SJSA1 (cell line): ENCODE results near the gene PLA2G4F. TPM values are rescaled to one million over a fixed set of nuclear protein-coding genes. Genes with fewer than 3 reads are reported as not detected.

Source experiments
- DNase-seq, 2 experiments: peaks; one replicate each; pipeline ENCODE4 v3.0.0-alpha.2; 2015 to 2020; ENCODE audit warnings: low spot score in 2 of 2, low read depth in 1 of 2
- H3K27ac ChIP-seq: fragments of 250-450 bp; sonication (Bioruptor Pico); 2 replicates; pipeline ENCODE4 v1.5.1; 2020; ENCODE audit warnings: mild to moderate bottlenecking, moderate library complexity
- H3K27me3 ChIP-seq: fragments of 250-450 bp; sonication (Bioruptor Pico); replicated peaks from 2 replicates; pipeline ENCODE4 v1.5.1; 2020; ENCODE audit warnings: mild to moderate bottlenecking, moderate library complexity
- H3K36me3 ChIP-seq: fragments of 250-450 bp; sonication (Bioruptor Pico); 2 replicates; pipeline ENCODE4 v1.5.1; 2020; ENCODE audit warnings: mild to moderate bottlenecking
- H3K4me1 ChIP-seq: fragments of 250-450 bp; sonication (Bioruptor Pico); replicated peaks from 2 replicates; pipeline ENCODE4 v1.6.1; 2021; ENCODE audit warnings: mild to moderate bottlenecking
- H3K4me3 ChIP-seq: fragments of 250-450 bp; sonication (Bioruptor Pico); 2 replicates; pipeline ENCODE4 v1.5.1; 2020; ENCODE audit warnings: mild to moderate bottlenecking
- H3K9me3 ChIP-seq: fragments of 250-450 bp; sonication (Bioruptor Pico); replicated peaks from 2 replicates; pipeline ENCODE4 v1.5.1; 2020; ENCODE audit warnings: mild to moderate bottlenecking
- total RNA-seq: library from RNA; depleted of rRNA; stranded (reverse); fragments of >200 nt; shearing (Covaris generic); gene quantifications from 2 replicates; pipeline ENCODE4 v1.2.3, GENCODE V29; 2014

The PLA2G4F gene
- total RNA-seq, 1 experiment from 2014 or later, result not detected

GRCh38 chr15:42157981-42158765 lies 1.7 kb upstream of the PLA2G4F start:
- H3K27ac ChIP-seq, result no peak overlapping the region

GRCh38 chr15:42157381-42157780 lies 945 bp upstream of the PLA2G4F start:
- Histone ChIP-seq H3K27me3 (no peaks in the 10 kb centered on the region), H3K9me3 (no peaks in the 10 kb centered on the region), H3K4me3 (no peak overlapping the region), H3K4me1 (peaks cover 11% of the 10 kb centered on the region), H3K27ac (no peak overlapping the region), H3K36me3 (peaks cover 34% of the 10 kb centered on the region)
- no peak for DNase-seq

More at GRCh38 chr15:42157981-42158765, 1.7 kb upstream of the PLA2G4F start:
- Histone ChIP-seq H3K4me1 (peaks cover 11% of the 10 kb centered on the region), H3K4me3 (no peak overlapping the region), H3K9me3 (no peaks in the 10 kb centered on the region), H3K36me3 (peaks cover 42% of the 10 kb centered on the region), H3K27me3 (no peaks in the 10 kb centered on the region)
- peak in 1 of 2 experiments; percentile 34 for DNase-seq

DNA sequence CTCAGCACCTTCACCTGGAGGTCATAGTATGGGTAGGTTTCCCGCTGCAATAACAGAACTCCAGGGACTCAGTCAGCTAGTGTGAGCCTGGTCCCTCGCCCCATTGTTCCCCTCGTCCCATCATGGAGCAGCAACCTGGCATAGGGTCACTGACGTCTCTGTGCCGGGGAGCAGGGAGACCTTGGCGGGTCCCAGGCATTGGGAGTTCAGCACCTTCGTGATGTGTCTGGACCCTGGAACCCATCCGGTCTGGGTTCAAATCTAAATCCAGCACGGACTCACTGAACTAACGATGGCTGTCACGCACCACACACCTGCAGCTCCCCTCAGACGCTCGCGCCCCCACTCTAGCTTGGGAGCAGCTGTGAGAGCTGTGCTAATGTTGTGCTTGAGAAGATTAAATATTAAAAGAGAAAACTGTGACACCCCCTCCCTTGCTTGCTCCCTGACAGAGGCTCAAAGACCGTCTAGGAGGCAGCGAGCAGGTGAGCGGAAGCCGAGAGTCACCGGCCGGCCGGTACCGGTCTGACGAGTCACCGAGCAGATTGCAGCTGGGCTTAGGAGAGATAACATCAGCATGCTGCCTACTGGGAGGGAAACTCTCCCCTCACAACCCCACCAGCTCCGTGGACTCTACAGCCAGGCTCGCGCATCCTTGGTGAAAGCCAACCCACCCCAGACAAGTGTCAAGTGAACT lies 742 bp downstream of the PLA2G4F start:
- Histone ChIP-seq H3K36me3 (peaks cover 19% of the 10 kb centered on the region), H3K27ac (no peak overlapping the region), H3K9me3 (no peaks in the 10 kb centered on the region), H3K27me3 (no peaks in the 10 kb centered on the region), H3K4me3 (no peak overlapping the region), H3K4me1 (peaks cover 11% of the 10 kb centered on the region)
- no peak for DNase-seq

GRCh38 chr15:42154956-42155355 lies 1.5 kb downstream of the PLA2G4F start:
- Histone ChIP-seq H3K27ac (no peak overlapping the region), H3K27me3 (no peaks in the 10 kb centered on the region), H3K36me3 (peaks cover 11% of the 10 kb centered on the region), H3K4me3 (no peak overlapping the region), H3K9me3 (no peaks in the 10 kb centered on the region), H3K4me1 (peaks cover 11% of the 10 kb centered on the region)
- no peak for DNase-seq

DNA sequence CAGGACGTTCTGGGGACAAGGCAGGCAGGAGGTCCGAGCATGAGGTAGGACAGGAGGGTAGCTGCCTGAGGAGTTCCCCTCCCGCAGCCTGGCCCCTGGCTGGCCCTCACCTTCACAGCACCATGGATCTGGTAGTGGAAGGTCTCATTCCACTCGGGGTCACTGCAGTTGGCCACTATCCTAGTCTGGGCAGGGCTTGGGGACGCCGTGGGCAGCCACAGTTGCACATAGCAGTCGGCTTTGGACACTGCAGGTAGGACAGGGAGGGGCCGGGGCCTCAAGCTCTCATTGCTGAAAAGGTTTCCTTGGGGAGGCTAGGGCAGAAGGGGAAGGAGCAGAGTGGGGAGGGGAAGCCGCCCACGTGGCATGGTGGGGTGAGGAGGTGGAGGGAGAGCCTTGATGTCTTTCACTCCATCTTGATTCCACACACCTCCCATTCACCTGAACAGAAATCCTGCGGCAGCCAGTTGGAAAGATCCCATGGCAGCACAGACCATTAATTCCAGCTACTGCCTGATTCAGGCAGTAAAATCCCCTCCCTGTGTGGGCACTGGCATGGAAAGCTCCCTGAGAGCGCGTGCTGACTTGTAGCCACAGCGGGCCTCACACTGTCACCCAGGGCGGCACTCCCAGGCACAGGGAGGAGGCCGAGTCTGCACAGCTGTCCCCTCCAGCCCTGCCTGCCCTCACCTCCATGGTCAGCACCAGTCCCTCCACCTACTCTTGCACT lies 2.1 kb downstream of the PLA2G4F start:
- no peaks in the 10 kb centered on the region for H3K27me3 ChIP-seq
- H3K27ac ChIP-seq, result no peak overlapping the region
- no peak for DNase-seq
- no peak overlapping the region for H3K4me3 ChIP-seq
- H3K4me1 ChIP-seq, result peaks cover 11% of the 10 kb centered on the region
- H3K9me3 ChIP-seq, result no peaks in the 10 kb centered on the region
- H3K36me3 ChIP-seq, result peaks cover 5% of the 10 kb centered on the region

DNA sequence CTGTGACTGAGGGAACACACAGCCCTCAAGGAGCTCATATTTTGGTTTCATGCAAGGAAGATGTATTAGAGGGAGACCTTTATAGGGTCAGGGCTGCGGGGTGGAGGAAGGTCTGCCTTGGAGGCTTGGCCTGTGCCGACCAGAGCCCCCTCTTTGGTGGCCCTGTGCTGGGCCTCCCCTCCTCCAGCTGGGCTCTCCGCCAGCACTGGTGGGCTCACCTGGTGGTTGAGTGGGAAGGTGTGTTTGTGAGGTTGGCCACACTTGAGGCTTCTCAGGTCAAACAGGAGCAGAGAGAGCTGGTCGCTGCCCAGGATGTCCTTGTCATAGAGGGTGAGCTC lies 2.6 kb downstream of the PLA2G4F start:
- peaks cover 10% of the 10 kb centered on the region for H3K4me1 ChIP-seq
- no peaks in the 10 kb centered on the region for H3K27me3 ChIP-seq
- no peak overlapping the region for H3K4me3 ChIP-seq
- peaks cover under 1% of the 10 kb centered on the region for H3K36me3 ChIP-seq
- H3K9me3 ChIP-seq, result no peaks in the 10 kb centered on the region
- no peak for DNase-seq
- no peak overlapping the region for H3K27ac ChIP-seq

DNA sequence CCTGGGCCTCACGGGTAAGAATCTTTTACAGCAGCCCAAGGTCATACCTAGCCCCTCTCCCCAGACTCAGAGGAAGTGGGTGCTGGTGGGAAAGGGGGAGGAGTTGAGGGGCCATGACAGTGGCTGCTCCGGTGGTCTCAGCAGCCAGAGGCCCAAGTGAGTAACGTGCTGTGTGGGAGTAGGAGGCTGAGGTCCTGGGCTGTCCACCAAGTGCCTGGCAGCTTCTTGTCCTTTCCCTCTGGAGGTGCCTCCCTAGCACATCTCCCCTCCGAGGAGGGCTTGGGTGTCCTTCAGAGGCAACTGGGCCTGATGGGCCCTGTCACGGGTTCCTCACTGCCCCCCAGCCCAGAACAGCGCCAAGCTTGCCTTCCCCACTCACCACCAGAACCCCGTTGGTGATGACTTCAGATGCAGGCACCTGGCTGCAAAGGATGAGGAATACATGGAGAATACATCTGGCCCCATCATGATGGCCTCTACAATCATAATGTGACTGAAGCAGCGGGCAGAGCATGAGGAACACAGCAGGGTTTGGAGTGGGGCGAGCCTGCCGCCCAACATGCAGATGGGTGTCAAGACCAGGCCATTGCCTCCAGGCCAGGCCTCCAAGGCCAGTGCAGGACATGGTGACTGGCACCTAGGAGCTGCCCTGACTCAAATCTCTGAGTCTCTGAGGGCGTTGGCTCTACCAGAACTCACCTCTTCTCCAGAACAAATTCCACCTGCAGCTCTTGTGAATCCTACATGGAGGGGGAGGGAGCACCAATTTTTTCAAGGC lies 3.3 kb downstream of the PLA2G4F start:
- H3K9me3 ChIP-seq, result no peaks in the 10 kb centered on the region
- DNase-seq, result no peak
- no peak overlapping the region for H3K27ac ChIP-seq
- no peaks in the 10 kb centered on the region for H3K27me3 ChIP-seq
- H3K36me3 ChIP-seq, result no peaks in the 10 kb centered on the region
- H3K4me1 ChIP-seq, result peaks cover 2% of the 10 kb centered on the region
- H3K4me3 ChIP-seq, result no peak overlapping the region

DNA sequence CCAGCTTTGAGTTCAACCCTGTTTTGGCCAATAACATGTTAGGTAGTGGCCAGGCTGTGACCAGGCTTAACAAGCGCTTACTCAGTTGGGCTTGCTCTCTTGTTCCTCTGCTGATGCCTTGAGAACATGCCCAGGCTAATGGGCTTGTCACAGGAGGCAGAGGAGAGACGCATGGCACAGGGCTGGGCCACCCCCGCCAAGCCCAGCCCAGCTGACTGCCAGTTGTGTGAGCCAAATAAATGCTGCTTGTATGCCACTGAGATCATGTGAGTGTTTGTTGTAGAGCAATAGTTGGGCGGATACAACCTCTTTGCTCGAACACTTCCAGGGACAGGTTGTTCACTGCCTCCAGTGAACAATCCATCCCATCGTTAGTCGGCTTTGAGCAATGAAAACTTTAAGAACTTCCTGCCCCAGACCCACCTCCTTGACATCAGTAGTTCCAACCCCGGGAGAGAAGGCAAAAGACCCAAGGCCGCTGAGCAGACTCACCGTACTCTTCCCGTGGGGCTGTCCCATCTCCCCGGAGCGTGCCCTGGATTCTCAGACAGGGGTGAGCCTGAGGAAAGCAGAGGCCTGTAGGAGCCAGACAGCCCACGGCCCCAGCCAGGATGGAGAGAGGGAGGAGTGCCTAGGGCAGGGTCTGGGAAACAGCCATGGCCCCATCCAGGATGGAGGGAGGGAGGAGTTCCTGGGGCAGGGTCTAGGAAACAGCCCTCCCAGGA lies 4.1 kb downstream of the PLA2G4F start:
- H3K27me3 ChIP-seq, result no peaks in the 10 kb centered on the region
- no peak overlapping the region for H3K27ac ChIP-seq
- no peak overlapping the region for H3K4me3 ChIP-seq
- no peaks in the 10 kb centered on the region for H3K36me3 ChIP-seq
- DNase-seq, result no peak
- H3K4me1 ChIP-seq, result no peaks in the 10 kb centered on the region
- no peaks in the 10 kb centered on the region for H3K9me3 ChIP-seq

DNA sequence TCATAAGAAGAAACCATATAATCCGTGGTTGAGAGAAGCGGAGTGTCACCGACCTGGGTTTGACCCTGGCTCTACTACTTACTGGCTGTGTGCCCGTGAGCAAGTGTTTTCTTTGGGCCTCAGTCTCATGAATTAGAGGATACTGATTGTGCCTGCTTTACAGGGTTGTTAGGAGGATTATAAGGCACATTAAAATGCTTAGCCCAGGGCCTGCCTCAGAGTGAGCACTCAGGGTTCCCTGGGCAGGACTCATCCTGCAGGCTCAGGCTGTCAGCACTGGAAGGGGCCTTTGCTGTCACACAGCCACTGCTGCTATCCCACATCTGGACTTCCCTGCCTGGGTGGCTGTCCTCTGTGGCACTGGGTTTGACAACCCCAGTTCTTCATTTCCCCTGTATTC lies 4.7 kb downstream of the PLA2G4F start:
- Histone ChIP-seq H3K27me3 (no peaks in the 10 kb centered on the region), H3K27ac (no peak overlapping the region), H3K9me3 (no peaks in the 10 kb centered on the region), H3K4me3 (no peak overlapping the region), H3K36me3 (no peaks in the 10 kb centered on the region), H3K4me1 (no peaks in the 10 kb centered on the region)
- DNase-seq, result no peak

DNA sequence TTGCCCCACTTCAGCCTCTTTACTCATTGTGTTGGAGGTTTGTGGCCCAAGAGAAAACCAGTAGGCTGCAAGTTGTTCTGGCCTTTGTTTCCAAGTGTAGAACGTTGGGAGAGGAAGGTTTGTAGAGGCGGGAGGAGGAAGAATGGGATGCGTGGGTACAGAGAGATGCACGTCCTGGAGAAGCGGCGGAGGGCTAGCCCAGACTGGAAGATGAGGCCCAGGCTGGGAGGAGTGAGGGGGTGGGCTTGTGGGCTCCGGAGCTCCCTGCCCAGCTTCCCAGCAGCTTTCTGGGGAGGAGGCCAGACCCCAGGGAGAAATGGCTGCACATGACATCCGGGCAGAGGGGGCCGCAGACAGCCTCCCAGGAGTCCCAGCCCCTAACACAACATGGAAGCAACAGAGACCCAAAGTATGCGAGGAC lies 5.3 kb downstream of the PLA2G4F start:
- H3K4me1 ChIP-seq, result no peaks in the 10 kb centered on the region
- no peak overlapping the region for H3K27ac ChIP-seq
- H3K4me3 ChIP-seq, result no peak overlapping the region
- DNase-seq, result no peak
- no peaks in the 10 kb centered on the region for H3K36me3 ChIP-seq
- no peaks in the 10 kb centered on the region for H3K9me3 ChIP-seq
- H3K27me3 ChIP-seq, result no peaks in the 10 kb centered on the region

DNA sequence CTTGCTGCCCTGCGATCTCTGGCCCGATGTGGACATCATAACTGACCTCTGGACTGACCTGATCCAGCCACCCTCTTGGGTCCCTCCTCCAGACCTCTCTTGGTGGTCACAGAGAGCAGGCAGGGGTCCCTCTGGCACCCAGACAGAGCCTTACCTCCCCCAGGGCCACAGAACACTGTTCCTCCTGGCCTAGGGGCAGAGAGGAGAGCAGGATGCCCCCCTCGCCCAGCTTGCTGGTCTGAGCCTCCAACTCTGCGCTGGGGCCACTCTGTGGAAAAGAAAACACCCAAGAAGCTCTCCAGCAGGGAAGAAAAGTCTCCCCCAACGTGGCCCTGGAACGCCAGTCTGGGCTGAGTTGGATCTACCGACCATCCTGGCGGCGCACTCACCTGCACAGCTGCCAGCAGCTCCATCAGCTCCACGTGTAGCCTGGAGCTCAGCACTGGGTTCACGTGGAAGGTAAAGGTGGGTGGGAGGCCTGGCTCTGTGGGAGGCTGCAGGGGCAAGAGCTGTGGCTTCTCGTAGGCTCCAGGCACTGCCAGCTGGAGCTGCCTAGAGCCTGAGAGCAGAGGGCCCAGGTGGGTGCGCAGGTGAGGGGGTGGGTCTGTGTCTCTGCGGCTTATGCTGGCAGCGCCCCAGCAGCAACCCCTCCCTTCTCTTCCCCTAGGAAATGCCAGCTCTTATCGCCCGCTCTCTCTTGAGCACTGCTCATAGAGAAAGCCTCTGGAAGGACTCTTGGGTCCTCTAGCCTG lies 6.0 kb downstream of the PLA2G4F start:
- Histone ChIP-seq H3K27ac (no peak overlapping the region), H3K27me3 (no peaks in the 10 kb centered on the region), H3K9me3 (no peaks in the 10 kb centered on the region), H3K4me1 (no peaks in the 10 kb centered on the region), H3K36me3 (no peaks in the 10 kb centered on the region), H3K4me3 (no peak overlapping the region)
- no peak for DNase-seq

- DNase-seq, result no peak
- Histone ChIP-seq H3K27ac (no peak overlapping the region), H3K36me3 (no peaks in the 10 kb centered on the region), H3K4me1 (no peaks in the 10 kb centered on the region), H3K27me3 (no peaks in the 10 kb centered on the region), H3K9me3 (no peaks in the 10 kb centered on the region), H3K4me3 (no peak overlapping the region)
These were observed 6.8 kb downstream of the PLA2G4F start for GRCh38 chr15:42149493-42150218.
